Activated CD8-positive, alpha-beta memory T cell treated with anti-CD3 and anti-CD28 coated beads, Interleukin-2, amount 50 U/mL, for 48 hours (primary cell): ENCODE results near the gene IFI35.
"Not testable (repeated sequence)": the region's sequence is repeated elsewhere in the genome, so short reads cannot be mapped to it uniquely, and the experiment has no call there.

Source experiments
- DNase-seq: peaks from one replicate; pipeline ENCODE4 v3.0.0-alpha.2; 2020

The IFI35 gene

GRCh38 chr17:43006639-43007551 is at the start of gene IFI35:
IFI35 (plus strand) TSS chr17:43006784; CDS start chr17:43006948, 164 bp downstream.
- DNase-seq: peak; percentile 89

DNA sequence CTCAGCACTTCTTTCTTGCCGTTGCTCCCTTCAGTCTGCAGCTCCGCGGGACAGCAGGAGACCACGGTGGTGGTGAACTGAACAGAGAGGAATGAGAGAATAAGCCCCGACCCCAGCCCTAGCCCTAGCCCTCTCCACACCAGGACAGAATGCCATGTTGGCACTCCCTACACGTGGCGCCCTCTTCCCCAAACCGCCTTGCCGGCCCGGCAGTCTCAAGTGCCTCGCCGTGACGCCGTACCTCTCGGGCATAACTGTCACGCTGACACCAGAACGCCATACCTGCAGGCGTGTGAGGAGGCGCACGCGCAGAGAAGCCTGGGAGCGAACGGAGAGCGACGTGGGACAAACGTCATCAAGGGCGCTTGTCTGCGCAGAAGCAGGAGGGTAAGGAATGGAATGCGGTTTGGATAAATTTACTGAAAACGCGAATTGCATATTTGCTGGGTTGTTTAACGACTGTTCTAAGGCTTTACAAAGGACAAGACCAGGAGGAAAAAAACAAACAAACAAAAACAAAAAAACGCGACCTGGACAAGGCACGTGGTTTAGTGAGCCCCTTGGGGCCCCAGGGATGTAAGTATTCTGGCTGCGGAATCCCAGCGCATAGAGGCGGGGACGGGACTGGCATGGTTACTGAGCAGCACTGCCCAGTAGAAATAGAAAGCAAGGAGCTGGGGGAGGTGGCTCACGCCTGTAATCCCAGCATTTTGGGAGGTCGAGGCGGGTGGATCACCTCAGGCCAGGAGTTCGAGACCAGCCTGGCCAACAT is 42.2 kb upstream of the IFI35 start, which contains the start of gene AARSD1:
AARSD1 (minus strand) TSS at position 294 of the 772 bp plus-strand sequence; CDS start at position 280, 14 bp downstream.
- DNase-seq: peak; percentile 93

DNA sequence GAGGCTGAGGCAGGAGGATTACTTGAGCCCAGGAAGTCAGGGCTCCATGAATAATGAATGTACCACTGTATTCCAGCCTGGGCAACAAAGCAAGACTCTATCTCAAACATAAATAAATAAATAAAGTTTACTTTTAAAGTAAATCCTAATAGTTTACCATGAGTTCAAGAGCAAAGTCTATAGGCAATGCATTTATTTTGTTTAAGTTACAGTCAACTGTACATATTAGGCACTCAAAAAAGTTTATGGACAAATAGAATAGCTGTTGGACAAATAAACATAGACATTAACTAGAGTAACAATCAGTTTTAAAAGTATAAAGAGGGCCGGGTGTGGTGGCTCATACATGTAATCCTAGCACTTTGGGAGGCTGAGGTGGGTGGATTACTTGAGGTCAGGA is 38.7 kb upstream of the IFI35 start:
- no peak for DNase-seq

GRCh38 chr17:42969001-42969581 is 37.5 kb upstream of the IFI35 start:
- DNase-seq: no peak

GRCh38 chr17:42971589-42971988 is 35.0 kb upstream of the IFI35 start:
- no peak for DNase-seq

DNA sequence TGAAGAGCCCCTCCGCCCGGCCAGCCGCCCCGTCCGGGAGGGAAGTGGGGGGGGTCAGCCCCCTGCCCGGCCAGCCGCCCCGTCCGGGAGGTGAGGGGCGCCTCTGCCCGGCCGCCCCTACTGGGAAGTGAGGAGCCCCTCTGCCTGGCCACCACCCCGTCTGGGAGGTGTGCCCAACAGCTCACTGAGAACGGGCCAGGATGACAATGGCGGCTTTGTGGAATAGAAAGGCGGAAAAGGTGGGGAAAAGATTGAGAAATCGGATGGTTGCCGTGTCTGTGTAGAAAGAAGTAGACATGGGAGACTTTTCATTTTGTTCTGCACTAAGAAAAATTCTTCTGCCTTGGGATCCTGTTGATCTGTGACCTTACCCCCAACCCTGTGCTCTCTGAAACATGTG is 33.3 kb upstream of the IFI35 start:
- DNase-seq: not testable (repeated sequence)

DNA sequence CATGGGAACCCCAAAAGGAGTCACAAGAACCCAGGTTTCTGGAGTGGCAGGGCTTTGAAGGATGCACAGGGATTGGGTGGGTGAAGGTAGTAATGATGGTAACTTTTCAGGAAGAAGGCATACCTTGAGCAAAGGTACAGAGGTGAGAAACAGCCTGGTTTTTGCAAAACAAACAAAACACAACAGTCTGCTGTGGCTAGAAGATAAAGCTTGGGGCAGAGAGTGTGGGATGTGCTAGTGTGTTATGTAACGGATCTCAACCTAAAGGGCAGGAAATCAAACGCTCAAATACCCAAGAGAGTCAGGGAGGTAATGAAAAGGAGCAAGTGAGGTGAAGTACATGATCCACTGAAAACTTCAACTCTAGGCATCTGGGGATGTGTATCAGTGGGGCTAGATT is 31.3 kb upstream of the IFI35 start:
- no peak for DNase-seq

GRCh38 chr17:42975701-42976100 is 30.9 kb upstream of the IFI35 start:
- not testable (repeated sequence) for DNase-seq

DNA sequence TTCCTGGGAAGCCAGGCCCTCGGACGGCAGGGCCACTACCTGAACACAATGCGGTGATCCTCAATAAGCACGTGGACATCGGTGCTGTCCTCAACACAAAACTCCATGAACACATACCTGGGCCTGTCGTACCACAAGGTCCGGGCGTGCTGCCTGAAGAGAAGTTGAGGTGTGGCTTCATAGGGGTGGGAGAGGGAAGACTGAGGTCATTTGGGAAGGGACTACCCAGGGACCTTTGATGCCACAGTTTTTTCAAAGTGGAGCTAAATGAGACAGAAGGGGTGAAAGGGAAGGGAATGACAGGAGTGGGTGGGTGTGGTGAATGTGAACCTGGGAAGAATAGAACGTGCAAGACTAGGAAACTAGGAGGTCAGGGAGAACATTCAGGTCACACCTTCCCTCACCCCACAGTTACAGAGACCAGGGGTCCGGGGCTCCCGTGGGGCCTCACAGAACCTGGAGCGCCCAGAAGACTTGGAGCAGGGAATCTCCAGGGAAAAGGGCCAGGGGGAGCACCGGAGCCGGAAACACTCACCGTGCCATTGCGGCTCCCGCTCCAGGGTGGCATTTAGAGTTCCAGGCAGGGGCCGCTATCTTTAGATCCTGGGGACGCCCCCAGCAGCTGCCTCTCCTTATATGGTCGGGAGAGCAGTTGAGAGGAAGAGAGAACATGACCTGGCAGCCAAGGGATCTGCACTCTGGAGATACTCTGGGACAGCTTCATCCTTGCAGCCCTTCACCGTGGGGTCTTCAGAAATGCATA is 26.9 kb upstream of the IFI35 start, which contains the start of gene PTGES3L:
PTGES3L (minus strand) TSS at position 570 of the 763 bp plus-strand sequence; CDS start at position 543, 27 bp downstream.
- no peak for DNase-seq

- DNase-seq: peak; percentile 96
Observed at GRCh38 chr17:42980274-42980765, 26.3 kb upstream of the IFI35 start, which contains the start of gene RUNDC1. RUNDC1 (plus strand) TSS chr17:42980565; CDS start chr17:42980577, 12 bp downstream.

- peak; percentile 85 for DNase-seq
Observed at GRCh38 chr17:42980766-42981397, 25.7 kb upstream of the IFI35 start.

GRCh38 chr17:42982266-42982665 is 24.3 kb upstream of the IFI35 start:
- DNase-seq: no peak

- DNase-seq: no peak
Observed at GRCh38 chr17:42985225-42985624, 21.4 kb upstream of the IFI35 start.

DNA sequence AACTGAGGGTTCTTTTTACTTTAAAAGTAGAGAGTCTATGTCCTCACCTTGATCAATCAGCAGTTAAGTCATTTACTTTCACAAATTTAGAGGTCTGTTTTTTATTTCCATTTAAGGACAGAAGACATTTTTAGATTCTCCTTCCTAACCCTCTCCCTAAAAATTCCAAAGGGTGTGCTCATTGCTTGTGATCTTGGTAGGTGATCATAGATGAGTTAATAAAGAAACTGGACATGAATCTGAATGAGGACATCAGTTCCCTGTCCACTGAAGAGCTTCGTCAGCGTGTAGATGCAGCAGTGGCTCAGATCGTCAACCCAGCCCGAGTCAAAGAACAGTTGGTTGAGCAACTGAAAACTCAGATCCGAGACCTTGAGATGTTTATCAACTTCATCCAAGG is 17.4 kb upstream of the IFI35 start:
- DNase-seq: no peak

DNA sequence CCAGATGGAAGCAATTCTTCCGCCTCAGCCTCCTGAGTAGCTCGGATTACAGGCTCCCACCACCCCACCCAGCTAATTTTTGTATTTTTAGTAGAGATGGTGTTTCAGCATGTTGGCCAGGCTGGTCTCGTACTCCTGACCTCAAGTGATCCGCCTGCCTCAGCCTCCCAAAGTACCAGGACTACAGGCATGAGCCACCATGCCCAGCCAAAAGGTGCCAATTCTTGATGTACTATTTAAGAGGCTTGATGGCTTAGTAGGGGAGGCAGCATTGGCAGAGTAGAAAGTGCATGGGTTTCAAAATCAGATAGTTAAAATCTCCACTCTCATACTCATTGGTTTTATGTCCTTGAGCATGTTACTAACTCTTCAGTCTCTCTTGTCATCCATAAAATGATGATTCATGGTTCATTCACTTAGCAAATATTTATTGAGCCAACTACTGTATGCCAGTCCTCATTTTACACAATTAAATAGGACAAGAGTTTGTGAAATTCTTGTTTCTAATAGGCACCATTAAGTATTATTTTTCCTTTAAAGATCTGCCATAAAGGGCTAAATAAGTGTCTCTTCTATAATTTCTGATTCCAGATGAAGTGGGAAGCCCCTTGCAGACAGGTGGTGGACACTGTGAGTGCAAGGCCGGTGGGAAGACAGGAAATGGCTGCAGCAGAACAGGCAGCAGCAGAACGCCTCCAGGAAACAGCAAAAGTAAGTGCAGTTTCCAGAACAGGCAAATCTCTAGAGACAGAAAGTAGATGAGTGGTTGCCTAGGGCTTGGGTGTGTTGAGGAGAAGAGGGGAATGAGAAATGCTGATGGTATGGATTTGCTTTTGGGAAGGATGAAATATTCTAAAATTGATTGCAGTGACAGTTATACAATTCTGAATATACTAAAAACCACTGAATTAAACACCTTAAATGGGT is 16.6 kb upstream of the IFI35 start:
- DNase-seq: no peak

DNA sequence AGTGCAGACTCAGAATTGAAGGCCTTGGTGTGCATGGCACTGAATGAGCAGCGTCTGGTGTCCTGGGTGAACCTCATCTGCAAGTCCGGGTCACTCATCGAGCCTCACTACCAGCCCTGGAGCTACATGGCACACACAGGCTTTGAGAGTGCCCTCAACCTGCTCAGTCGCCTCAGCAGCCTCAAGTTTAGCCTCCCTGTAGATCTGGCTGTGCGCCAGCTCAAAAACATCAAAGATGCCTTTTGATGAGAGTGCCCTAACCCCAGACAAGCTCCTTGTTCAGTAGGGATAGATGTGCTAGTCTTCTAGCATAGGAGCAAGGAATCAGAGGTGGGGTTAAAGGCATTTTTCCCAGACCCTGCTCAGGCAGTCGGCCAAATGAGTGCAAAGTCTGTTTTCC is 15.1 kb upstream of the IFI35 start:
- DNase-seq: no peak

DNA sequence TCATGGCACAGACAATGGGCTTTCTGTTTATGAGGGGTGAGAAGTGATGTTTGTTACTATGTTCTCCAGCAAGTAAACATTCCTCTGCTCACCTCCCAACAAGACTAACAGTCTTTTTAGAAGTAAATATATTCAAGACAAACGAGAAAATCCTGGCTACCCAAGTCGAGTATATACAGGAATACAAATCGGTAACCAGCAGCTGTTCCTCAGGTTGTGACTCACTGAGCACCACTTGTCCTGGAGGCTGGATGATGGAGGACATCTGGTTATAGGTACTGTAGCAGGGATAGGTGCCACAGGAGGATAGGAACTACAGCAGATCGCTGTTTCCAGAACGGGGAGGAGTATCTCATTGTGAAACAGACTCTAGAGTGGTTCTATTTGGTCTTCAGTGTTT is 13.7 kb upstream of the IFI35 start:
- no peak for DNase-seq

- not testable (repeated sequence) for DNase-seq
Observed at GRCh38 chr17:42993913-42994312, 12.7 kb upstream of the IFI35 start.

DNA sequence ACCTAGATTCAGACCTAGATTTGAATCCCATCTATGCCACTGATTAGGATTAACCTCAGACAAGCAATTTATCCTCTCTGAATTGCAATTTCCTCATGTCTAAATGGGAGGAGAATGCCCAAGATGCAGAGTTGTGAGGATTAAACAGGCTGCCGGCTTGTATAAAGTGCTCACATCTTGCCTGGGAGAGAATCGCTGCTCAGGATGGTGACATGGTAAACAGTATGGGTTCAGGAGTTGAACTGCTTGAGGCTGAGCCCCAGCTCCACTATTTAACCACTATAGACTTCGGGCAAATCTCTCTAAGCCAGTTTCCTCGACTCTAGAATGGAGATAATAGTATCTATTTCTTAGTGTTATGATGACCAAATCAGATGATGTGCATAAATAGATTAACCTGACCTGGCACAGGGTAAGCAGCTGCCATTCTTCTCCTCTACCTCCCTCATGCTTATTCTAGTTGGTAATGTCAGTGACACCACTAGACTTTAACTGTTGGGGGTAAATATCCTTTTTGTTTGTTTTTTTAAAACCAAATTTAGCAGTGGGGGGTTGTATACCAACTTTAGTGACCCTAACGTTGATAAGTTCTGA is 9.1 kb upstream of the IFI35 start:
- DNase-seq: no peak
